COLO668 (cell line): ENCODE measurements around the gene SKI.
"Not testable (repeated sequence)": the region's sequence is repeated elsewhere in the genome, so short reads cannot be mapped to it uniquely, and the experiment has no call there.

Experiments
- DNase-seq: peaks from one replicate; lab custom pipeline; 2025; ENCODE audit not compliant: unreplicated experiment; lab: John Stamatoyannopoulos, UW

Gene SKI

DNA sequence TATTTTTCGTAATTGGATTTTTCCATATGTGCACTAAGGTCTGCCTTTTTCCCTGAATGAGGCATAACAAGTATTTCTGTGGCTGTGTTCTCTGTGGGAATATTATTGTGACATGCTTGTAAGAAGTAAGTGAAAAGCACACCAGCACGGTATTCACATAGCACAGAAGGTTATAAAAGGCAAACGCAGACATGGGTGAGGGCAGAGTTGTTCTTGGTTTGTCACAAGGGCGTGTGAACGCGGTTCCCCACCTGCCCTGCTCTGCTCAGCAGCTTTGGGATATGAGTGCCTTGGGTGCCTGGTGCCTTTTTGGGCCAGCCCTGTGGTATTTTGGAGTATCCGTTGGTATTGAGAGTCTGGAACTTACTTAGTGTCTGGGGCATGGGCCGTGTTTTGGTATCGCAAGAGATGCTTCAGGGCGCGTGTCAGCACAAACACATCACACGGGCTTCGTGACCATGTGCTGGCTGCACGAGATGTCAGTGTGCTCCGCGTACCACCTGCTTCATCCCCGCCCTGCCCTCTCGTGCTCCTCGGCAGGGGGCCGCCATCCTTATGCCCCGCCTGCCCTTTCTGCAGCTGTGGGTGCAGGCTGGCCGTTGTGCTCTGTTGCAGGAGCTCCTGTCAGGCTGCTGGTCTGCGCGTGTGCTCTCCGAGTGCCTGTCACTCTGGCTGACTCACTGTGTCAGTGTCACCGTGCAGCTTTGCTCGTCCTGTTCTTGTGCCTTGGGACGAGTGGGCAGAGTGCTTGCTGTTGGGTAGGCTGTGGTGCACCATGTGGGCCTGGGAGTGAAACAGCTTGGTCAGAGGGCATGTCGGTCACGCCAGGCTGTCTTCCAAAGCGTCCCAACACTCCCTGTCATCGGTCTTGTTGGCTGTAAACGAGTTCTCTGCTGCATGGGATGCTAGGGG is 15.0 kb downstream of the SKI start:
- peak; percentile 26 for DNase-seq

DNA sequence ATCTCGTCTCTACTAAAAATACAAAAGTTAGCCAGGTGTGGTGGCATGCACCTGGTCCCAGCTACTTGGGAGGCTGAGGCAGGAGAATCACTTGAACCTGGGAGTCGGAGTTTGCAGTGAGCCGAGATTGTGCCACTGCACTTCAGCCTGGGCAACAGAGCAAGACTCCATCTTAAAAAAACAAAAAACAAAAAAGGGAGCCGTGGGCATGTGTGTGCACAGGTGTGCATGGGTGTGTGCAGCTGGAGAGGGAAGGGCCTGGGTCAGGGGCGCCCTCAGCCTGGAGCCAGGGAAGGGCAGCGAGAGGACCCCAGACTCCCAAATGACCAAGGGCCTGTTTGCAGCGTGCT is 18.9 kb downstream of the SKI start:
- DNase-seq = not testable (repeated sequence)

DNA sequence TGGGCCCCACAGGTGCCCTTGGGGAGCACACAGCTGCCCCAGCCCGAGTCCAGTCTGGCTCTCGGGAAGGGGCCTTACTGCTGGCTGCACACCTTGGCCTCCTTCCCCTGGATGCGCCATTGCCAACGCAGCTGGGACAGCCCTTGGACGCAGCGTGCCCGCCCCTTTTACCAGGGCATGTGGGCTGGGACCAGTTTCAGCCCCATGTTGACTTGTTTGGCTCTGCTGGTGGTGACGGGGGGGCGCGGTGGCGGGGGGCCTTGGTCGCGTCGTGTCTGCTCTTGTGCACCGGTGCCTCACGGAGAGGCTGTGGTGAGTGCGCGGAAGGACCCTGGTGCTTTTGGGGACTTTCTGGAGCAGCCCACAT is 19.6 kb downstream of the SKI start:
- DNase-seq = no peak

DNA sequence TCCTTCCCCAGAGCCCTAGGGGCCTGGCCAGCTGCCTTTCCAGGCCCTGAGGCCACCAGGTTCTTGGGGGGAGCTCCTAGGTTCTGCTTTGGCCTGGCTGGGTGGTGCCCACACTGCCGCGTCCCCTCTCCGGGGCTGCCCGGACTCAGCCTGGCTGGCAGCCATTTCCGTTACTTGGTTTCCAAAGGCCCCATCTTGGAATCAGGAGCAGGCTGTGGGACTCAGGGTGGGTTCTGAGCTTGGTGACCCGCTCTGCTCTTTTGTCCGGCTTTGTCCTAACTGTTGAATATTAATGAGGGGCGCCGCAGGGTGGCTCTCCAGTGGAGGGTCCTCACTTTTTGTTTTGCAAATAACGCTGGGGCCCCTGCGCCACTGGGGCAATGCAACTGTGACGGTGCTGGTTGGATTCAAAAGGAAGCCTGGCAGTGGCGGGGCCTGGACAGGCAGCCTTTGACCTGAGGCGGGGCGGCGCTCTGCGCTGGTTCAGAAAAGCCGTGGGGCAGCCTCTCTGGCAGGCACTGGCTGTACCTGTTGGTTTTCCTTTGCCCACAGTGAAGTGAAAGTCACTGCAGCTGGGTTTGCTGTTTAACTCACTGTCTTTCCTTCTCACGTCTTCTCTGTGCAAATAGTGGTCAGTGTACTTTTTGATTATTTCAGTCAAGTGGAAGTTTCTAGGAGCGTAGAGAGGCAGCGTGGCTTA is 20.2 kb downstream of the SKI start:
- DNase-seq = no peak

DNA sequence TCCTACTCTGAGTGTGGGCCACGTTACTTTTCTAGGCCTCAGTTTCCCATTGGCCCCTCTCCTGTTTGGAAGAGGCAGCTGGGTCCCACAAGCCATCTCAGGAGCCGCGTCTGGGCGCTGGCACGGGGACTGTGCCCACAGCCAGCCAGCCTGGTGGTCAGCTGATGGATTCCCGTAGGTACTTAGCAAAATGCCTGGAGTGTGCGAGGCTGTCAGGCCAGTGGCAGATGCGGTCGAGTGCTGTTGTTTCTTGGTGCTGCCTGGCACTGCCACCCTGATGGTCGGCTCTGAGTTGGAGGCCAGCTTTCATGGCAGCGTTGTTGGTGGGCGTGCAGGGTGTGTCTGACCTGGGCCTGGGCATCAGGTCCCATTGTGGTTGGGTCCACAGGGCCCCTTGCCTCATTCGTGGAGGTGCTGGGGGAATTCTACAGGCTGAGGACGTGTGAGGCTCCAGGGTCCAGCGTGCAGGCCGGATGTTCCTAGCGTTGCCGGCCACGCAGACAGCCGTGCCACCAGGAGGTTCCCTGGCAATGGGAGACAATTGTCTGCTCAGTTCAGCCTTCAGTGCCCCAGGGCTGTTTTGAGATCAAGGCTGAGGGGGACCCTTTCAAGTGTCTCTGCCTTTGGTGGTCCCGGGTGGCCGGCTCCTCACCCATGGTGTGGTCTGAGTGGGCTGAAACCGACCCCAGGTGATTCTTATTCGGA is 20.9 kb downstream of the SKI start:
- no peak for DNase-seq

DNA sequence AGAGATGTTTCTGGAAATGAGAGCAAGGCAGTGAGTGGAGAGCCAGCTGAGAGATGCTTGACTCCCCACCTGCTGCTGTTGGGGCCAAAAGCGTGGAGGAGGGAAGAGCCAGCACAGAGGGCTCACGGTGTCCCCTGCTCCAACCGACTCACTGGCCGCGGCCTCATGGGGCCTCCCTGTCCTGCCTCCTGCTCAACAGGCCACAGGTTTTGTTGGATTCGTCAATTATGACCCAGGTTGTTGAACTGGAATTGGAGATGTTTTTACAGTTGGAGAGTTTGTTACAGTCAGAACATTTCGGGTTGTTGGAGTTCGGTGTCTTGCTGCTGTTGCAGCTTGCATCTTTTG is 21.4 kb downstream of the SKI start:
- no peak for DNase-seq

DNA sequence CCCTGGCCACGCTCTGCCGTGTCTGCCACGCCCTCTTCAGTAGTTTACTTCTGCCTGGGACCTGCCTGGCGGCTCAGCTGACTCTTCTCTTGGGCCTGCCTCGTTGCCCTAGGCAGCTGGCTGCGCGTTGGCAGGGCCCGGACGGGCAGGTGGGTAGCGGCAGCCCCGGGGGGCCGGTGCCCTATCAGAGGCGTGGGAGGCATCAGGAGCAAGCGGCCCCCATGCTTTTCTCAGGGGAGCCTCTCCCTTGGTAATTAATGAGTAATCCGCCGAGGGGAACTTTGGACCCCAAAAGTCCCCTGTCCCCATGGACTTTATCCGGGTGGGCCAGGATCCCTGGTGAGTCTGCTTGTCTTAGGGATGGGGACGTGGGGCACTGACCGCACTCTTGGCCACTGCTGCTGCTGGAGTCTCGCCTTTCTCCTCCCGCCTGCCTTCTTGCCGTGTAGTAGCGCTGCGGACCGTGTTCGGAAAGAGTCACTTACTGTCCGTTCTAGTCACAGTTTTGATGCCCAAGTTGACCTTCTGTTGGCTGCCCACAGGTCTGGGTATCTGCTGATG is 22.7 kb downstream of the SKI start:
- DNase-seq = no peak

DNA sequence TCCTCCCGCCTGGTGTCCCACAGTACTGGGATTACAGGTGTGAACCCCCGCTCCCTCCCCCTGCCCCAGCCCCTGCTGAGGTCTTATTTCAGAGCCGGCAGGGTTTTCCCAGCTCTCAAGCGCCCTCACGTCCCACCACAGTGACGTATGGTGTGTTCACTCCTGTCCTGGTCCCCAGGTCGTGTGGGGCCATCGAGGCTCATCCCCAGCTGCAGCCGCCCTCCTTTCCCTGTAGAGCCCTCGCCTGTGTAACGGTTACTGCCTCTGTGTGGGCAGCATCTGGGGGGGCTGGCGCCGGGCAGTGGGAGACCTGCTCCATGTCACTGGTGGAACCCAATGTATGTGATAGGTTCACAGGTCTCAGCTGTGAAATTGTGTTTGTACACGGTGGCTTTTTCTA is 23.2 kb downstream of the SKI start:
- no peak for DNase-seq

DNA sequence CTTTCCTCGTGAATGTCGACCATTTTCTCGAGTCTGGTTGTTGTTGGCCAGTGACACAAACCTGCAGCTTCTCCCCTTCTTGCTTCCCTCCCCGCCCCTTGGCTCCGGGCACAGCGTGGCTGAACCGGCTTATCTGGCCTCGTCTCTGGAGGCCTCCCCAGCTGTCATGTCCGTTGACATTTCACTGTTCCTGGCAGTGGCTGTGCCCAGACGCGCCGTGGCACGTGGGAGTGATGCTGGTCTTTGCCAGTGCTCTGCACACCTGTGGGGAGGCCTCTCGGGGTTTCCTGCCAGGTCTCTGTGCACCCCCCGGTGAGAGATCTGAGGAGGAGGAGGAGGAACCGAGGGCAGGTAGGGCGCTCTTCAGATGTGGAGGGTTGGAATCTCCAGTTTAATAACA is 23.7 kb downstream of the SKI start:
- DNase-seq = no peak

DNA sequence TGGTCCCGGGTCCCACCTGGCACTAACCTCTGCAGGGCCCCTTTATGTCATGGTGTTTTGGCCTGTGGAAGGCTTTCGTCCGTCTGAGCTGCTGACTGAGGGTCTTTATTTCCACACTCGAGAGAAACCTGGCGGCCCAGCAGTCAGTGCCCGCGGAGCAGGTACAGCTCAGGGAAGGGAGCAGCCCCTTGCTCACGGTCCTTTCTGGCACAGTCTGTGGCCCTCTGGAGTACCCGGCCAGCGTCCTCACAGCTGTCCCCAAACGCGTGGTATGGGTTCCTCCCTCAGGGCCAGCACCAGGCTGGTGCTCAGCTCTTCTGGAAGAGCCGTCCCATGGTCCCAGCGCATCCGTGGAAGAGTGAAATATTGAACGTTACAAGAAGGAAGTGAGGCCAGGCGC is 24.3 kb downstream of the SKI start:
- DNase-seq = no peak

DNA sequence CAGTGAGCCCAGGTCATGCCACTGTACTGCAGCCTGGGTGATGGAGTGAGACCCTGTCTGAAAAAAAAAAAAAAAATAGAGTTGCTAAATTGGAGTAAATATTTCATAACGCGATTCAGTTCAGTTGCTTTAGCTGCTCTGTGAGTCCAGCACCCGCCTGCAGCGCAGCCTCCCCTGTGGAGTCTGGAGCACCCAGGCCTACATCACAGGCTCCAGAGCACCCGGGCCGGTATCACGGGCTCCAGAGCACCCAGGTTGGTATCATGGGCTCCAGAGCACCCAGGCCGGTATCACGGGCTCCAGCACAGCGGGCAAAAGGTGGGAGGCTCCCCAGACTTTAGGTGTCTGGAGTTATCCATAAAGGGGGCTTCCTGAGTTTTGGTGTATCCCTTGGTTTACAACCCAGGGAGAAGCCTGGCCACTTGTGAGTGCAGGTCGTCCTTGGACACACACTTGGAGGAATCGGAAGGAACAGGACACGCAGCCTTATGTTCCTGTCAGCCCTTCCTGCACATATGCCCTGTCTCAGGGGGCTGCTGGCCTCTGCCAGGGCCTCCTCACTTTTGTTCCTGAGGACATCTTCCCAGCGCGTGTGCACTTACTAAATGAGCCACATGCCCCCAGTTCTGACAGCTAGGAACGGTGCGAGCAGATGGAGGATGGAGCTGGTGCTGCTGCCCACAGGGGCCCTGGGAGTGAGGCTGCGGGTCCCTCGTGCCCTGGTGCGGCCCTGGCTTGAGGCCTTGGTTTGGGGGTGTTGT is 25.1 kb downstream of the SKI start:
- DNase-seq = no peak

DNA sequence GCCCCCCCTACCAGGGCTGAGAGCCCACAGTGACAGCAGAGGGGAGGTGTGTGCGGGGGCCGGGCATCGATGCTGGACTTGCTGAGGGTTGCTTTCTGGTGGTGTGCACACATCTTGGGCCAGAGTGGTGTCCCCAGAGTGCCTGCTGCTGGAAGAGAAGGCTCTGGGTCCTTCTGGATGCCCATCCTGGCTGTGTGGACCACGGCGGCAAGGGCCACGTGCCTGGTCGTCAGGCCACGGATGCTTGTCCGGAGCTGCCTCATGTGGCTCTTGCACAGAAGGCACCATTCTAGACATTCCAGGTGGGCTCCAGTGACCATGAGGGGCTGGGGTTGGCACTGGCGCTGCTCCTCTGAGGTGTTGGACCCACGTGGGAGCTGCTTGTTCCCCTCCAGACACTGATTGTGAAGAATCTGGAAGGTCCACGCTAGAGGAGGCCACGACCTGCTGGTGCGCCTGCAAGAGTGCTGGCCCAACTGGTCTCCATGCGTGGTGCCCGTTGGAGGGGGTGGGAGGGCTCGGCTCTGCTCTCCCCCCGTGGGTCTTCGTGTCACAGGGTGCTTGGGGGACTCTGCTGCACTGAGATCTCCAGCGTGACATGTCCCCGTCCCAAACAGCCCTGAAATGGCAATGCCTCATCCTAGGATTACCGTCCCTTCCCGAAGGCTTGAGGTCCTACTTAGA is 25.8 kb downstream of the SKI start:
- no peak for DNase-seq

DNA sequence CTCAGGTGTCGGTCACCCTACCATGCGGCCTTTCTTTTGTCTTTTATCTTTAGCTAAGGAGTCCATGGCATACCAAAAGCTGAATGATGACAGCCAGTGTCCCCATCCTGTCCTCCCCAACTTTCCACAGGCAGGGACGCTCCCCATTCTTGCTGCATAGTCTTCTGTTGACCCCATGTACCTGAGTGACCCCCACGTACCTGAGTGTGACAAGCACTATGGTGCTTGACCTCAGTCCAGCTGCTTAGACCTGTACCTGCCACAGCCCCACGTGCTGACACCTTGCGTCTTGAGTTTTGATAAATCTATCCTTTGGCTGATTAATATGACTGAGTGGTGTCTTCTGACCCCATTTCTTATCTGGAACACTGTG is 26.9 kb downstream of the SKI start:
- no peak for DNase-seq

DNA sequence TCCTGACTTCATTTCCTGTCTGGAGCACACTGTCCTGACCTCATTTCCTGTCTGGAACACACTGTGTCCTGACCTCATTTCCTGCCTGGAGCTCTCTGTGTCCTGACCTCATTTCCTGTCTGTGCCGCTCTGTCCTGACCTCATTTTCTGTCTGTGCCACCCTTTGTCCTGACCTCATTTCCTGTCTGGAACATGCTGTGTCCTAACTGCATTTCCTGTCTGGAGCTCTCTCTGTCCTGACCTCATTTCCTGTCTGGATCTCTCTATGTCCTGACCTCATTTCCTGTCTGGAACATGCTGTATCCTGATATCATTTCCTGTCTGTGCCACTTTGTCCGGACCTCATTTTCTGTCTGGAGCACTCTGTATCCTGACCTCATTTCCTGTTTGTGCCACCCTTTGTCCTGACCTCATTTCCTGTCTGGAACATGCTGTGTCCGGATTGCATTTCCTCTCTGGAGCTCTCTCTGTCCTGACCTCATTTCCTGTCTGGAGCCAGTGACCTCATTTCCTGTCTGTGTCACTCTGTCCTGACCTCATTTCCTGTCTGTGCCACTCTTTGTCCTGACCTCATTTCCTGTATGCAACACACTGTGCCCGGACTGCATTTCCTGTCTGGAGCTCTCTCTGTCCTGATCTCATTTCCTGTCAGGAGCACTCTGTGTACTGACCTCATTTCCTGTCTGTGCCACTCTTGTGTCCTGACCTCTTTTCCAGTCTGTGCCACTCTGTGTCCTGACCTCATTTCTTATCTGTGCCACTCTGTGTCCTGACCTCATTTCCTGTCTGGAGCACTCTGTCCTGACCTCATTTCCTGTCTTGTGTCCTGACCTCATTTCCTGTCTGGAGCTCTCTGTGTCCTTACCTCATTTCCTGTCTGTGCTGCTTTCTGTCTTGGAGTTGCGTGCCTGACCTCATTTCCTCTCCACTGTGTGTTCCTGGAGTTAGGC is 27.6 kb downstream of the SKI start:
- peak; percentile 57 for DNase-seq

DNA sequence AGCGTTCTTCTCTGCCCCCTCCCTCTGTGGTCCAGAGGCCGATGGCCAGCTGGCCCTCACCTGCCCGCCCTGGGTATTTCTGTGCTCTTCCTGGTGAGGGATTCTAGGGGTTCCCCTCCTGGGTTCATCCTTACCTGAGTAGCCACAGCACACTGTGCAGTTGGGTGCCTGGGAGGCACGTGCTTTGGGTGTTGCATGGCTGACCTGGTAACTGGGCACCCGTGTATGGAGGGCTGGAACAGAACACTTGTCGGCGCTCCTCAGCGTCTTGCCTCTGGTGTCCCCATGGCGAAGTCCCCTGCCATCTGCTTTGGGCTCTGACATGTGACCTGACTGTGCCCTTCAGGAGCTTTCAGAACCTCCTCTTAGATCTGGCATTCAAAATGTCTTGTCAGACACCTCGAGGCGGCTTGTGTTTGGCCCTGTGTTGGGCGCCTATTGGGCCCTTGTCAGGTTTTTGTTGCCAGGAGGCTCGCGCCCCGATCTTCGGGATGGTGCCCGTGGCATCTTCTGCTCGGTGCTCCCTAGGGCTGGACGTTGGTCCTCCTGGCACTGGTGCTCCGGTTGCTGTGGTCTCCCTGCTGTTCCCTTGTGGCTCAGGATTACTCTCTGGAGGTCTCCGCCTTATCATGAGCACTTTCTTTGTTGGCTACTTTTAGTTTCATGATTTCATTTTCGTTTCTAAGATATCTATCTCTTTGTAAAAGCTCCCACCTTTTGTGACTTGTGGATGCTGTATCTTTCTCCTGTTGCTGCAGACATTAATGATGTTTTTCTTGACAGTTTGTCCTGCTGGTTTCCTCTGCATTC is 28.5 kb downstream of the SKI start:
- DNase-seq = no peak

DNA sequence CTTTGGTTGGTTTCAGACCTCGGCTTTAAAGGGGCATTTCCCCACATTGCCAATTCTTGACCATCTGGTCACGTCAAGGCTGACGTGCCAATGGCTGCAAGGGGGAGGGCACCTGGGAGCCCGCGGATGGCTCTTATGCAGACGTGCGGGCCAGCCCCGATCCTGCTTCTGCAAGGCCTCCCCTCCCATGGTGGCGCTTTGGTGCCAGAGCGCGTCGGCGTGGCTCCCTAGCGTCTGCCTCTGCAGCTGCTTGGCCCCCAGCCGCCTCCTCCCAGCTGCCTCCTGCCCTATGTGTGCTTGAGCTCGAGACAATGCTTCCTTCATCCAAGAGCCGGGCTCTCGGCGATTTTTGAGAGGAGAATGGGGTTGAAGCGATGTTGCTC is 29.1 kb downstream of the SKI start:
- no peak for DNase-seq

DNA sequence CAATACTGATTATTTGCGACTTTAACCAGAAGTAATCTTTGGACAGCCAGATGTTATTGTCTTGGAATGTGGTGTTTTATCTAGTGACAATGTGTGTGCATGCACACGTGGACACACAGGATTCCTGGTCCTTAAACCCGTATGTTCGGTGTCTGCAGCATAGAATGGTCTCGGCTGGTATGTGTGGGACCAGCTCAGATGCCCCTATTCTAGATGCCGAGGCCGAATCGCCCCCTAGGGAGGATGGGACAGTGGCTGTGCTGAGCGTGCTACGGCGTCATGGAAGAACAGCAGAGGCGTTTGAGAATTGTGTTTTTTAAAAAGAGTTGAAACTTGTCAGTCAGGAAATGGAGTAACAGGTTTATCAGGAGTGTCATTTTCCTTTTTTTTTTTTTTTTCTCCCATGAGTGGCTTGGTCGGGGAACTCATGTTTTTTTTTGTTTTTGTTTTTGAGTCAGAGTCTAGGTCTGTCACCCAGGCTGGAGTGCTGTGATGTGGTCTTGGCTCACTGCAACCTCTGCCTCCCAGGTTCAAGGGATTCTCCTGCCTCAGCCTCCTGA is 30.1 kb downstream of the SKI start:
- no peak for DNase-seq

DNA sequence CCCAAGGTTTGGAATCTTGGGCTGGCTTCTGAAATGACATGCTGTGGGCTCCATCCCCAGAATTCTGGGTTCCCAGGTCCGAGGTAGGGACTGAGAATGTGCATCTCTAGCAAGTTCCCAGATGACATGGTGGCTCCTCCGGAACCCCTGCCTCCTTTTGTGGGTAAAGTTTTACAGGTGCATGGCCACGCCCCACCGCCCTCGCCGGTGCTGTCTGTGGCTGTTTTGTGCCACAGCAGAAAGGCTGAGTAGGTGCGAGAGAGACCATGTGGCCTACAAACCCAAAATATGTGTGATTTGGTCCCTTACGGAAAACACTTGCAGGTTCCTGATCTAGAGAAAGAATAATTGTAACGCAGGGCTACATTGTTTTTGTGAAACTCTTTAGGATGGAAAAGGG is 30.9 kb downstream of the SKI start:
- DNase-seq = no peak
